HEK293T (cell line): ENCODE data around the gene PDS5A.
"Not testable (repeated sequence)": the region's sequence is repeated elsewhere in the genome, so short reads cannot be mapped to it uniquely, and the experiment has no call there.

Source experiments
- CTCF ChIA-PET: fragments of 350-600 bp; formaldehyde crosslinking; extraction: SDS; loops from one replicate; lab custom pipeline; 2021; ENCODE audit warnings: antibody characterized with exemption, inconsistent platforms; lab: Yijun Ruan, JAX
- POLR2A ChIA-PET: fragments of 350-600 bp; formaldehyde crosslinking; extraction: SDS; loops from one replicate; lab custom pipeline; 2020; ENCODE audit warnings: antibody characterized with exemption, inconsistent platforms; lab: Yijun Ruan, JAX
- DNase-seq: peaks from one replicate; pipeline ENCODE4 v3.0.0; 2012; ENCODE audit warnings: mixed read lengths; ENCODE audit errors: extremely low spot score
- ARNT ChIP-seq: fragments of 450-650 bp; IDR thresholded peaks from 2 replicates; pipeline ENCODE4 v1.6.1; 2017; ENCODE audit warnings: mild to moderate bottlenecking
- BHLHE40 ChIP-seq: fragments of 450-650 bp; IDR thresholded peaks from 2 replicates; pipeline ENCODE4 v1.6.1; 2016; ENCODE audit warnings: mild to moderate bottlenecking, moderate library complexity, borderline replicate concordance
- CTBP1 ChIP-seq: fragments of 450-650 bp; IDR thresholded peaks from 2 replicates; pipeline ENCODE4 v1.6.1; 2016; ENCODE audit warnings: borderline replicate concordance
- ELF4 ChIP-seq: fragments of 450-650 bp; IDR thresholded peaks from 2 replicates; pipeline ENCODE4 v1.6.1; 2017; ENCODE audit warnings: antibody characterized with exemption
- FOXA1 ChIP-seq: fragments of 450-650 bp; IDR thresholded peaks from 2 replicates; pipeline ENCODE4 v1.6.1; 2016; ENCODE audit warnings: mild to moderate bottlenecking
- FOXK2 ChIP-seq: fragments of 450-650 bp; IDR thresholded peaks from 2 replicates; pipeline ENCODE4 v1.6.1; 2016; ENCODE audit warnings: mild to moderate bottlenecking
- FOXM1 ChIP-seq: fragments of 450-650 bp; IDR thresholded peaks from 2 replicates; pipeline ENCODE4 v1.6.1; 2017; ENCODE audit warnings: mild to moderate bottlenecking, borderline replicate concordance
- HDGF ChIP-seq: fragments of 450-650 bp; IDR thresholded peaks from 2 replicates; pipeline ENCODE4 v1.6.1; 2017; ENCODE audit warnings: antibody characterized with exemption, borderline replicate concordance
- L3MBTL2 ChIP-seq: fragments of 450-650 bp; conservative IDR thresholded peaks from 2 replicates; pipeline ENCODE4 v1.6.1; 2016; ENCODE audit warnings: mild to moderate bottlenecking
- LEF1 ChIP-seq: fragments of 450-650 bp; IDR thresholded peaks from 2 replicates; pipeline ENCODE4 v1.6.1; 2017; ENCODE audit warnings: mild to moderate bottlenecking, borderline replicate concordance
- NFRKB ChIP-seq: fragments of 450-650 bp; IDR thresholded peaks from 2 replicates; pipeline ENCODE4 v1.6.1; 2016; ENCODE audit warnings: mild to moderate bottlenecking, moderate library complexity
- SP1 ChIP-seq: fragments of 450-650 bp; IDR thresholded peaks from 2 replicates; pipeline ENCODE4 v1.6.1; 2017
- SUZ12 ChIP-seq: fragments of 450-650 bp; IDR thresholded peaks from 2 replicates; pipeline ENCODE4 v1.6.1; 2016; ENCODE audit warnings: mild to moderate bottlenecking
- TARDBP ChIP-seq: fragments of 450-650 bp; IDR thresholded peaks from 2 replicates; pipeline ENCODE4 v1.6.1; 2016
- ZNF384 ChIP-seq: fragments of 450-650 bp; IDR thresholded peaks from 2 replicates; pipeline ENCODE4 v1.6.1; 2016
- TF ChIP-seq, protein P1 (sequence below): fragments of 450-650 bp; IDR thresholded peaks from 2 replicates; pipeline ENCODE4 v1.6.1; 2016

Gene PDS5A, protein sequence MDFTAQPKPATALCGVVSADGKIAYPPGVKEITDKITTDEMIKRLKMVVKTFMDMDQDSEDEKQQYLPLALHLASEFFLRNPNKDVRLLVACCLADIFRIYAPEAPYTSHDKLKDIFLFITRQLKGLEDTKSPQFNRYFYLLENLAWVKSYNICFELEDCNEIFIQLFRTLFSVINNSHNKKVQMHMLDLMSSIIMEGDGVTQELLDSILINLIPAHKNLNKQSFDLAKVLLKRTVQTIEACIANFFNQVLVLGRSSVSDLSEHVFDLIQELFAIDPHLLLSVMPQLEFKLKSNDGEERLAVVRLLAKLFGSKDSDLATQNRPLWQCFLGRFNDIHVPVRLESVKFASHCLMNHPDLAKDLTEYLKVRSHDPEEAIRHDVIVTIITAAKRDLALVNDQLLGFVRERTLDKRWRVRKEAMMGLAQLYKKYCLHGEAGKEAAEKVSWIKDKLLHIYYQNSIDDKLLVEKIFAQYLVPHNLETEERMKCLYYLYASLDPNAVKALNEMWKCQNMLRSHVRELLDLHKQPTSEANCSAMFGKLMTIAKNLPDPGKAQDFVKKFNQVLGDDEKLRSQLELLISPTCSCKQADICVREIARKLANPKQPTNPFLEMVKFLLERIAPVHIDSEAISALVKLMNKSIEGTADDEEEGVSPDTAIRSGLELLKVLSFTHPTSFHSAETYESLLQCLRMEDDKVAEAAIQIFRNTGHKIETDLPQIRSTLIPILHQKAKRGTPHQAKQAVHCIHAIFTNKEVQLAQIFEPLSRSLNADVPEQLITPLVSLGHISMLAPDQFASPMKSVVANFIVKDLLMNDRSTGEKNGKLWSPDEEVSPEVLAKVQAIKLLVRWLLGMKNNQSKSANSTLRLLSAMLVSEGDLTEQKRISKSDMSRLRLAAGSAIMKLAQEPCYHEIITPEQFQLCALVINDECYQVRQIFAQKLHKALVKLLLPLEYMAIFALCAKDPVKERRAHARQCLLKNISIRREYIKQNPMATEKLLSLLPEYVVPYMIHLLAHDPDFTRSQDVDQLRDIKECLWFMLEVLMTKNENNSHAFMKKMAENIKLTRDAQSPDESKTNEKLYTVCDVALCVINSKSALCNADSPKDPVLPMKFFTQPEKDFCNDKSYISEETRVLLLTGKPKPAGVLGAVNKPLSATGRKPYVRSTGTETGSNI (N-terminal part only)

DNA sequence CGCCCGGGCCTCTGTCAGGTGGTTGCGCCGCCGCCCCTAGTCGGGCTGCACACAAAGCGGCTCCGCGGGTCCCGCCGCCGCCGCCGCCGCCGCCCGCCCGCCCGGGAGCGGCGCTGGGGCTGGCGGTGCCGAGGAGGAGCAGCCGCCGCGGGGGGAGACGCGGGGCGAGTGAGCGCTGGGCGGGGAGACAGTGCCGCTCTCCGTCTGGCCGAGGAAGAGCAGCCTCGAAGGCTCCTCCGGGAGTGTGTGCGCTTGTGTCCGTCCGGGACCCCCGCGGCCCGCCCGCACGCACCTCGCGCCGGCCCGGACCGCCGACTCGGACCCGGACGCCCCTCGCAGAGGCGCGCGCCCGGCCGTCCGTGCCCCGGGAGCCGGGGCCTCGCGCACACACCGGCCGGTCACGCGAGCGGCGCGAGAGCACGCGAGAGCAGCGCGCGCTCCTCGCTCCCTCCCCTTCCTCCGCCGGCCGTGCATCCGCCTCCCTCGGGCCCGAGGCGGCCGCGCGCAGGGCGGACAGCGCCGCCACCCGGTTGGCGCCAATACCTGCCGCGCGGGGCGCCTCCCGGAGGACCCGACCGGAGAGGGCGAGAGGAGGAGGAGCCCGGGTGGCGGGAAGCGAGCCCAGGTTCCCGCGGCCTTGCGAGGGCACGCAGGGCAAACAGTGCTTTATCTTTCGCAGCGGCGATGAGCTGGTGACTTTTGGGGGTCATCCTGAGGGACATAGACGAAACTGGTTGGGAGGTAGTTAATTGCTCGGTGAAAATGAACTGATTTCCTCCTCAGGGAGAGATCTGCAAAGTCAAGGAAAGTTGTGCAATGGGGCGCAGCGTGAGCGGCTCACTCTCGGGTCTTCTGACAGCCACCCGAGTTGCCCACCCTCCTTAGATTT lies at the start of gene PDS5A:
Gene PDS5A, minus strand, starts transcription at position 423 of the 889 bp plus-strand sequence. CDS start 1,334 bp downstream, outside the sequence.
- TF ChIP-seq ARNT (peak; percentile 37; the same call in 1 of the 2 replicates), L3MBTL2 (peak; percentile 88)
- TF ChIP-seq, protein P1, sequence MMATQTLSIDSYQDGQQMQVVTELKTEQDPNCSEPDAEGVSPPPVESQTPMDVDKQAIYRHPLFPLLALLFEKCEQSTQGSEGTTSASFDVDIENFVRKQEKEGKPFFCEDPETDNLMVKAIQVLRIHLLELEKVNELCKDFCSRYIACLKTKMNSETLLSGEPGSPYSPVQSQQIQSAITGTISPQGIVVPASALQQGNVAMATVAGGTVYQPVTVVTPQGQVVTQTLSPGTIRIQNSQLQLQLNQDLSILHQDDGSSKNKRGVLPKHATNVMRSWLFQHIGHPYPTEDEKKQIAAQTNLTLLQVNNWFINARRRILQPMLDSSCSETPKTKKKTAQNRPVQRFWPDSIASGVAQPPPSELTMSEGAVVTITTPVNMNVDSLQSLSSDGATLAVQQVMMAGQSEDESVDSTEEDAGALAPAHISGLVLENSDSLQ, result no peak
- CTCF ChIA-PET, result interaction anchor here (0.6 to 1.4 kb wide), 6 partner anchors 15 to 1064 kb away, joined by 3 to 9 read pairs (median 4); no protein-coding TSS in a partner anchor
- POLR2A ChIA-PET, result interaction anchor here (1.0 to 1.7 kb wide), 3 partner anchors 73 to 512 kb away, joined by 3 to 4 read pairs (median 3); partner anchors contain the start of gene UGDH
- peak; percentile 85 for DNase-seq

DNA sequence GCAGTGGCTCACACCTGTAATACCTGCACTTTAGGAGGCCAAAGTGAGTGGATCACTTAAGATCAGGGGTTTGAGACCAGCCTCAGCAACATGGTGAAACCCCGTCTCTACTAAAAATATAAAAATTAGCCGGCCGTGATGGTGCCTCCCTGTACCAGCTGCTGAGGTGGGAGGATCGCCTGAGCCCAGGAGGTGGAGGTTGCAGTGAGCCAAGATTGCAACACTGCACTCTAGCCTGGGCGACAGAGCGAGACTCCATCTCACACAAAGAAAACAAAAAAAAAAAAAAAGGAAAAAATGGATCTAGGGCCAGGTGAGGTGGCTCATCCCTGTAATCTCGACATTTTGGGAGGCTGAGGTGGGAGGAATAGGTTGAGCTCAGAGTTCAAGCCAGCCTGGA lies 46.3 kb upstream of the PDS5A start:
- CTCF ChIA-PET, POLR2A ChIA-PET, DNase-seq: not testable (repeated sequence)

DNA sequence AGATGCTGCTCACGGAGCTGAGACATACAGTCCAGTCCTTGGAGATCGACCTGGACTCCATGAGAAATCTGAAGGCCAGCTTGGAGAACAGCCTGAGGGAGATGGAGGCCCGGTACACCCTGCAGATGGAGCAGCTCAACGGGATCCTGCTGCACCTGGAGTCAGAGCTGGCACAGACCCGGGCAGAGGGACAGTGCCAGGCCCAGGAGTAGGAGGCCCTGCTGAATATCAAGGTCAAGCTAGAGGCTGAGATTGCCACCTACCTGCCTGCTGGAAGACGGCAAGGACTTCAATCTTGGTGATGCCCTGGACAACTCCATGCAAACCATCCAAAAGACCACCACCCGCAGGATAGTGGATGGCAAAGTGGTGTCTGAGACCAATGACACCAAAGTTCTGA lies 43.4 kb upstream of the PDS5A start:
- DNase-seq, CTCF ChIA-PET: not testable (repeated sequence)
- POLR2A ChIA-PET, result interaction anchor here (1.4 kb wide), 1 partner anchor 35 kb away, joined by 5 read pairs; the partner anchor contains the start of gene N4BP2

DNA sequence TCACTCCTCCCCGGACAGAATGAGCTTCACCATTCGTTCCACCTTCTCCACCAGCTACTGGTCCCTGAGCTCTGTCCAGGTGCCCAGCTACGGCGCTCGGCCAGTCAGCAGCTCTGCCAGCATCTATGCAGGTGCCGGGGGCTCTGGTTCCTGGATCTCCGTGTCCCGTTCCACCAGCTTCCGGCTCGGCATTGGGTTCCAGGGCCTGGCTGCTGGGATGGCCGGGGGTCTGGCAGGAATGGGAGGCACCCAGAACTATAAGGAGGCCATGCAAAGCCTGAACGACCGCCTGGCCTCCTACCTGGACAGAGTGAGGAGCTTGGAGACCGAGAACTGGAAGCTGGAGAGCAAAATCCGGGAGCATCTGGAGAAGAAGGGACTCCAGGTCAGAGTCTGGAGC lies 42.5 kb upstream of the PDS5A start:
- no peak for DNase-seq
- CTCF ChIA-PET, result no interaction called here
- POLR2A ChIA-PET, result interaction anchor here (1.4 kb wide), 1 partner anchor 36 kb away, joined by 5 read pairs; the partner anchor contains the start of gene N4BP2
- TF ChIP-seq FOXA1 (no peak), LEF1 (no peak), SP1 (no peak), ELF4 (no peak)

DNA sequence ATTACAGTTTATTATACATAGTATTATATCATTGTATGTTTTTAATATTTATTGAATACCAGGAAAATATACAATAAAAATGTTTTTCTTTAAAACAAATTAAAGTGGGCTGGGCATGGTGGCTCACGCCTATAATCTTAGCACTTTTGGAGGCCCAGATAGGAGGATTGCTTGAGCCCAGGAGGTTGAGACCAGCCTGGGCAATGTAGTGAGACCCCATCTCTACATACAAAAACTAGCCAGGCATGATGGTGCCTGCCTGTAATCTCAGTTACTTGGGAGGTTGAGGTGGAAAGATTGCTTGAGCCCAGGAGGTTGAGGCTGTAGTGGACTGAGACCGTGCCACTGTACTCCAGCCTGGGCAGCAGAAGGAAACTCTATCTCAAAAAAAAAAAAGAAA lies 38.3 kb upstream of the PDS5A start:
- ChIA-PET CTCF (no interaction called here), POLR2A (no interaction called here)
- DNase-seq, result no peak
- TF ChIP-seq FOXA1 (no peak), HDGF (no peak), LEF1 (no peak), FOXK2 (no peak), NFRKB (no peak), ELF4 (no peak), ZNF384 (no peak), L3MBTL2 (no peak), BHLHE40 (no peak), CTBP1 (no peak), FOXM1 (no peak), SP1 (no peak), ARNT (no peak), SUZ12 (no peak), TARDBP (no peak)
- TF ChIP-seq, protein P1, result no peak

DNA sequence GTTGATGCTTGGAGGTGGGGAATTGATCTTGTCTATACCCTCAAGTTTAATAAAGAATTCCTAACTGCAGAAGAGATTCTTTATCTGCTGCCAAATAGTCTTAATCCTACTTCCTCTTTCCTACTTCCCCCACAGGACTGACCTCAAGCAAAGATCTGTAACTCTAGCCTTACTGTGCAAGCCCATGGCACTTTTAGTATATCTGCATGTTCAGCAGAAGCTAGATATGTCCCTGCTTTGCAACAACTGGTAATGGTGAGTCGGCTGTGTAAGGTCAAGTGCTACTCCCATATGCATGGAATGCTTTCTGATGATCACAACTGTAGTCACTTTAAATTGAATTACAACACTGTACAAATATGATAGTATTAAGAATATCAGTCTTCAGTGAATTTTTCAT lies 26.3 kb upstream of the PDS5A start:
- no peak for DNase-seq
- ChIA-PET POLR2A (no interaction called here), CTCF (interaction anchor here (0.6 kb wide), 1 partner anchor 323 kb away, joined by 3 read pairs; no protein-coding TSS in a partner anchor)
- TF ChIP-seq SUZ12, result no peak
- no peak for TF ChIP-seq FOXA1
- no peak for TF ChIP-seq FOXM1
- TF ChIP-seq HDGF, result no peak
- TF ChIP-seq TARDBP, result no peak
- TF ChIP-seq ARNT, result no peak
- TF ChIP-seq FOXK2, result no peak
- TF ChIP-seq SP1, result no peak
- no peak for TF ChIP-seq ELF4
- TF ChIP-seq CTBP1, result no peak
- TF ChIP-seq LEF1, result no peak
- TF ChIP-seq L3MBTL2, result no peak
- TF ChIP-seq, protein P1, result no peak
